Endothelial cell of umbilical vein (primary cell): ENCODE results near the gene MMP25.

Source experiments
- EZH2 ChIP-seq: IDR thresholded peaks from 2 replicates; pipeline ENCODE4 v1.6.1; 2012; ENCODE audit warnings: borderline replicate concordance, low read depth, mild to moderate bottlenecking, moderate library complexity, low read length, inconsistent platforms; ENCODE audit not compliant: severe bottlenecking
- MYC ChIP-seq: IDR thresholded peaks from one replicate; pipeline ENCODE4 v1.6.1; 2011; ENCODE audit warnings: mild to moderate bottlenecking, low read depth, low read length
- POLR2A ChIP-seq: IDR thresholded peaks from 2 replicates; pipeline ENCODE4 v1.6.1; 2012; ENCODE audit warnings: low read depth, mild to moderate bottlenecking, control low read depth, low read length
- TF ChIP-seq, protein P1 (sequence below), 2 donors: IDR thresholded peaks; 1 replicate in 1 of 2; 2 replicates in 1 of 2; pipeline ENCODE4 v1.5.1; 2011; ENCODE audit warnings: low read length in 2 of 2, mild to moderate bottlenecking in 2 of 2, moderate library complexity in 2 of 2, control low read depth in 1 of 2, inconsistent platforms in 1 of 2, low read depth in 1 of 2; ENCODE audit not compliant: insufficient read depth in 1 of 2; ENCODE audit errors: extremely low read depth in 1 of 2

DNA sequence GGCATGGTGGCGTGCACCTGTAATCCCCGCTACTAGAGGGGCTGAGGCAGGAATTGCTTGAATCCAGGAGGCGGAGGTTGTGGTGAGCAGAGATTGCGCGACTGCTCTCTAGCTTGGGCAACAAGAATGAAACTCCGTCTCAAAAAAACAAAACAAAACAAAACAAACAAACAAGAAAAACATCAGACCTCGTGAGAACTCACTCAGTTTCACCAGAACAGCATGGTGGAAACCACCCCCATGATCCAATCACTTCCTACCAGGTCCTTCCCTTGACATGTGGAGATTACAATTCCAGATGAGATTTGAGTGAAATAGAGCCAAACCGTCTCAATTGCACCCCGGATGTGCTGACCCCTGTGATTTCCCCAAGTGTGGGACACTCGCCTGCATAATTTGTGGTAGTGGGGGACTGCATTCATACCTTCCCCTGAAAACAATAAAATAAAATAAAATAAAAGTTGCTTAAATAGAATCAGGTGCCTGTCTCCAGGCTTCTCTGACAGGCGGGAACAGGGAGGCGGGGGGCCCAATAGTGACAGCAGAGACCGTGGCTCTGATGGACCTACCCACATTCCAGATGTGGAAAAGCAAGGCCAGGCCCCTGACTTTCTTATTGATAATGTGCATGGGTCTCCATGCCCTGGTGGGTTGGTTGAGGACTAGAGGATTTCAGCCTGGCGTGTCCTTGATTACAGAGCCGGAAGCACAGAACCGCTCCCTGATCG is 39.7 kb downstream of the MMP25 start:
- TF ChIP-seq, protein P1, sequence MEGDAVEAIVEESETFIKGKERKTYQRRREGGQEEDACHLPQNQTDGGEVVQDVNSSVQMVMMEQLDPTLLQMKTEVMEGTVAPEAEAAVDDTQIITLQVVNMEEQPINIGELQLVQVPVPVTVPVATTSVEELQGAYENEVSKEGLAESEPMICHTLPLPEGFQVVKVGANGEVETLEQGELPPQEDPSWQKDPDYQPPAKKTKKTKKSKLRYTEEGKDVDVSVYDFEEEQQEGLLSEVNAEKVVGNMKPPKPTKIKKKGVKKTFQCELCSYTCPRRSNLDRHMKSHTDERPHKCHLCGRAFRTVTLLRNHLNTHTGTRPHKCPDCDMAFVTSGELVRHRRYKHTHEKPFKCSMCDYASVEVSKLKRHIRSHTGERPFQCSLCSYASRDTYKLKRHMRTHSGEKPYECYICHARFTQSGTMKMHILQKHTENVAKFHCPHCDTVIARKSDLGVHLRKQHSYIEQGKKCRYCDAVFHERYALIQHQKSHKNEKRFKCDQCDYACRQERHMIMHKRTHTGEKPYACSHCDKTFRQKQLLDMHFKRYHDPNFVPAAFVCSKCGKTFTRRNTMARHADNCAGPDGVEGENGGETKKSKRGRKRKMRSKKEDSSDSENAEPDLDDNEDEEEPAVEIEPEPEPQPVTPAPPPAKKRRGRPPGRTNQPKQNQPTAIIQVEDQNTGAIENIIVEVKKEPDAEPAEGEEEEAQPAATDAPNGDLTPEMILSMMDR (IDR thresholded peaks at IDR 0.05; ENCODE audit: extremely low read depth in 1 of 2, insufficient read depth in 1 of 2, low read depth in 1 of 2, low read length in 2 of 2) = no peak
- TF ChIP-seq MYC = no peak
- no peak for TF ChIP-seq EZH2
- no peak for TF ChIP-seq POLR2A
